PC-9 (cell line): Measurements from ENCODE around the gene CDH24. TPM values are rescaled to one million over a fixed set of nuclear protein-coding genes. Genes with fewer than 3 reads are reported as not detected.

Source experiments
- BruUV-seq: library from RNA; stranded (reverse); fragments of 400-500 nt; replicated peaks from 2 replicates; lab custom pipeline; 2021; lab: Mats Ljungman, UMichigan
- CTCF ChIA-PET: fragments of 300-600 bp; sonication (Branson Sonifier 250); formaldehyde crosslinking; loops from one replicate; lab custom pipeline; 2022; ENCODE audit warnings: antibody characterized with exemption; lab: Charles Lee
- POLR2A ChIA-PET: fragments of 300-600 bp; sonication (Branson Sonifier 250); formaldehyde crosslinking; loops from one replicate; lab custom pipeline; 2022; ENCODE audit warnings: antibody characterized with exemption; ENCODE audit not compliant: unreplicated experiment; lab: Charles Lee
- DNase-seq, 2 experiments: peaks; one replicate each; pipeline versions ENCODE4 v3.0.0 to v3.0.0-alpha.2; 2015 to 2022; ENCODE audit warnings: mixed read lengths in 1 of 2
- H2AFZ ChIP-seq: fragments of 200-600 bp; sonication (generic); 2 replicates; pipeline ENCODE4 v1.8.1; 2017; ENCODE audit warnings: antibody characterized with exemption
- H3F3A ChIP-seq: fragments of 200-600 bp; sonication (generic); 2 replicates; pipeline ENCODE4 v1.8.1; 2017; ENCODE audit warnings: antibody characterized with exemption, mild to moderate bottlenecking, low read depth; ENCODE audit not compliant: insufficient read depth
- H3K27ac ChIP-seq: fragments of 200-600 bp; sonication (generic); 2 replicates; pipeline ENCODE4 v1.6.1; 2016; ENCODE audit warnings: mixed run types
- H3K27me3 ChIP-seq: fragments of 200-600 bp; sonication (generic); 2 replicates; pipeline ENCODE4 v1.6.1; 2016; ENCODE audit warnings: low read depth, mixed run types; ENCODE audit not compliant: insufficient read depth
- H3K36me3 ChIP-seq: fragments of 200-600 bp; sonication (generic); 2 replicates; pipeline ENCODE4 v1.6.1; 2016; ENCODE audit warnings: low read depth, mixed run types
- H3K4me1 ChIP-seq: fragments of 200-600 bp; sonication (generic); replicated peaks from 2 replicates; pipeline ENCODE4 v1.6.1; 2016; ENCODE audit warnings: mixed run types; ENCODE audit not compliant: insufficient read depth
- H3K4me2 ChIP-seq: fragments of 200-600 bp; sonication (generic); 2 replicates; pipeline ENCODE4 v1.6.1; 2017; ENCODE audit warnings: mixed run types
- H3K4me3 ChIP-seq: fragments of 200-600 bp; sonication (generic); 2 replicates; pipeline ENCODE4 v1.6.1; 2016; ENCODE audit warnings: mixed run types
- H3K79me2 ChIP-seq: fragments of 200-600 bp; sonication (generic); 2 replicates; pipeline ENCODE4 v1.6.1; 2017; ENCODE audit warnings: low read depth, mixed run types
- H3K9me2 ChIP-seq: fragments of 200-600 bp; sonication (generic); 2 replicates; pipeline ENCODE4 v1.8.1; 2017; ENCODE audit warnings: mild to moderate bottlenecking; ENCODE audit not compliant: insufficient read depth
- H3K9me3 ChIP-seq: fragments of 200-600 bp; sonication (generic); 2 replicates; pipeline ENCODE4 v1.8.1; 2016; ENCODE audit warnings: low read depth; ENCODE audit not compliant: insufficient read depth
- H4K20me1 ChIP-seq: fragments of 200-600 bp; sonication (generic); 2 replicates; pipeline ENCODE4 v1.8.1; 2017; ENCODE audit not compliant: insufficient read depth
- EZH2 ChIP-seq: fragments of 200-600 bp; sonication (generic); IDR thresholded peaks from 2 replicates; pipeline ENCODE4 v1.8.0; 2017; ENCODE audit warnings: antibody characterized with exemption, low read depth
- intact Hi-C: fragments of 100-400 bp; cut with micrococcal nuclease; formaldehyde crosslinking; loops from one replicate; pipeline ENCODE4 v1.10.0; 2022; ENCODE audit not compliant: unreplicated experiment
- total RNA-seq: library from RNA; stranded (reverse); gene quantifications from 2 replicates; pipeline ENCODE4 v1.2.3, GENCODE V29; 2021
- TF ChIP-seq, protein P1 (sequence below): fragments of 200-600 bp; sonication (generic); conservative IDR thresholded peaks from 2 replicates; pipeline ENCODE4 v1.6.1; 2017; ENCODE audit warnings: mixed run types, antibody characterized with exemption, mild to moderate bottlenecking, moderate library complexity

Gene CDH24
- total RNA-seq, 1 experiment from 2014 or later, result 16.4 TPM

DNA sequence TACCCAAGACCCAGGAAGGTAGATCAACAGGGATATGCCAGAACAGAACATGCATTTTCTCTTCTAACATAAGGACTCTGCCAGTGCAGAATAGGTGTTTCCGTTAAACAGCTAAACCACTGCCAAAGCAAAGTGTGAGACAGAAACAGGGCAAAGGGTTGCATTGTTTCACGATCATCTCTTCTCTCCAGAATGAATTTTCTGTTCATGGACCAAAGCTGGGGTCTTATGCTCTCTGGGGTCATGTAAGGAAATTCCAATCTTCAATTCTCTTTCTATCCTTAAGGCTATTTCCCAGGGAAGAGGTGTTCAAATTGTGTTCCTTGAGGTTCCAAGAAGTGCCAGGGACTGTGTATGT is 33.5 kb downstream of the CDH24 start:
- CTCF ChIA-PET, result interaction anchor here (0.7 kb wide), 1 partner anchor 31 kb away, joined by 3 read pairs; no protein-coding TSS in a partner anchor

DNA sequence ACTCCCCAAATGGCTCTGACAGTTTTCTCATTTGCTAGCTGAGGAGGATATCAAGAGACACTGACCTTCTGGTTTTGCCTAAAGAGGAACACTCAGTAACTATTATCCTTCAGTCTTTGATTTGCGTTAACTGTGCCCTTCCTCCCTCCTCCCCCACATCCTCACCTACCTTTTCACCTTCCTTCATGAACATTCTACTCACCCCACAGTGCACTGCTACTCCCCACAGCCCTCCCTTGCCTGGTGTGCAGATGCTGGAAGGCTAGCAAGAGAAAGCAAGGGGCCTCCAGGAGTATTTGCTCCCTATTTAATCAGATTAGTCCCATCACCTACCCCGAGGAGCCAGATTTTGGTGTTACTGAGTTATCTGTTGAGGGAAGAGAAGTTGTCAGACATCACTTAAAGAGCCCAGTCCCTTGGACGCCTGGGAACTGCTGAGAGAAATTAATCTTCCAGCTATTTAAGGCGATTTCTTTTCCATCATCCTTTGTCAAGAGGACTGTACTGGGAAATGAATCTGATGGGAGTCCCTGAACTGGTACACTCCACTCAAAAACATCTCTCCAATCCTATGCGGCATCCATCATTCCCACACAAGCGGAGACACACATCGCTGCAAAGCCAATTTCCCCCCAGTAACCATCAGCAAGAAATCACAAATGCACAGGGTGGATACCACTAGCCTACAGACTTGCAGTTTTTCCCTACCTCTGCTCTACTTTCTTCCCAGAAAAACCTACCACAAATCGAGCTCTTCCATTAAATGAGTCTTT is 34.1 kb downstream of the CDH24 start:
- Histone ChIP-seq H4K20me1 (no peaks in the 10 kb centered on the region), H3K4me2 (no peak overlapping the region), H3K9me2 (no peaks in the 10 kb centered on the region), H3K36me3 (no peaks in the 10 kb centered on the region), H2AFZ (no peak overlapping the region), H3K27me3 (no peaks in the 10 kb centered on the region), H3K79me2 (no peaks in the 10 kb centered on the region), H3K9me3 (no peaks in the 10 kb centered on the region), H3F3A (no peaks in the 10 kb centered on the region), H3K4me1 (no peaks in the 10 kb centered on the region), H3K4me3 (no peak overlapping the region), H3K27ac (no peak overlapping the region)
- no TSS peak for BruUV-seq
- TF ChIP-seq, protein P1, sequence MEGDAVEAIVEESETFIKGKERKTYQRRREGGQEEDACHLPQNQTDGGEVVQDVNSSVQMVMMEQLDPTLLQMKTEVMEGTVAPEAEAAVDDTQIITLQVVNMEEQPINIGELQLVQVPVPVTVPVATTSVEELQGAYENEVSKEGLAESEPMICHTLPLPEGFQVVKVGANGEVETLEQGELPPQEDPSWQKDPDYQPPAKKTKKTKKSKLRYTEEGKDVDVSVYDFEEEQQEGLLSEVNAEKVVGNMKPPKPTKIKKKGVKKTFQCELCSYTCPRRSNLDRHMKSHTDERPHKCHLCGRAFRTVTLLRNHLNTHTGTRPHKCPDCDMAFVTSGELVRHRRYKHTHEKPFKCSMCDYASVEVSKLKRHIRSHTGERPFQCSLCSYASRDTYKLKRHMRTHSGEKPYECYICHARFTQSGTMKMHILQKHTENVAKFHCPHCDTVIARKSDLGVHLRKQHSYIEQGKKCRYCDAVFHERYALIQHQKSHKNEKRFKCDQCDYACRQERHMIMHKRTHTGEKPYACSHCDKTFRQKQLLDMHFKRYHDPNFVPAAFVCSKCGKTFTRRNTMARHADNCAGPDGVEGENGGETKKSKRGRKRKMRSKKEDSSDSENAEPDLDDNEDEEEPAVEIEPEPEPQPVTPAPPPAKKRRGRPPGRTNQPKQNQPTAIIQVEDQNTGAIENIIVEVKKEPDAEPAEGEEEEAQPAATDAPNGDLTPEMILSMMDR, result no peak
- no peak for TF ChIP-seq EZH2
- CTCF ChIA-PET, result interaction anchor here (0.7 kb wide), 1 partner anchor 31 kb away, joined by 3 read pairs; no protein-coding TSS in a partner anchor
- intact Hi-C loops, result no loop called here
- POLR2A ChIA-PET, result interaction anchor here (0.6 kb wide), 1 partner anchor 28 kb away, joined by 4 read pairs; no protein-coding TSS in a partner anchor
- DNase-seq, result no peak

More for the DNA sequence above, 33.5 kb downstream of the CDH24 start:
- no peaks in the 10 kb centered on the region for H3K79me2 ChIP-seq
- no peak for DNase-seq
- H4K20me1 ChIP-seq, result no peaks in the 10 kb centered on the region
- no peaks in the 10 kb centered on the region for H3K9me3 ChIP-seq
- H2AFZ ChIP-seq, result no peak overlapping the region
- no peak overlapping the region for H3K4me2 ChIP-seq
- BruUV-seq, result no TSS peak
- no peaks in the 10 kb centered on the region for H3F3A ChIP-seq
- no peak overlapping the region for H3K4me3 ChIP-seq
- POLR2A ChIA-PET, result interaction anchor here (0.6 kb wide), 1 partner anchor 27 kb away, joined by 4 read pairs; no protein-coding TSS in a partner anchor
- no peaks in the 10 kb centered on the region; the same call in 1 of the 2 replicates for H3K36me3 ChIP-seq
- H3K9me2 ChIP-seq, result no peaks in the 10 kb centered on the region
- TF ChIP-seq EZH2, result no peak
- TF ChIP-seq, protein P1, result no peak
- H3K27ac ChIP-seq, result no peak overlapping the region
- H3K4me1 ChIP-seq, result no peaks in the 10 kb centered on the region
- H3K27me3 ChIP-seq, result no peaks in the 10 kb centered on the region
- intact Hi-C loops, result no loop called here

DNA sequence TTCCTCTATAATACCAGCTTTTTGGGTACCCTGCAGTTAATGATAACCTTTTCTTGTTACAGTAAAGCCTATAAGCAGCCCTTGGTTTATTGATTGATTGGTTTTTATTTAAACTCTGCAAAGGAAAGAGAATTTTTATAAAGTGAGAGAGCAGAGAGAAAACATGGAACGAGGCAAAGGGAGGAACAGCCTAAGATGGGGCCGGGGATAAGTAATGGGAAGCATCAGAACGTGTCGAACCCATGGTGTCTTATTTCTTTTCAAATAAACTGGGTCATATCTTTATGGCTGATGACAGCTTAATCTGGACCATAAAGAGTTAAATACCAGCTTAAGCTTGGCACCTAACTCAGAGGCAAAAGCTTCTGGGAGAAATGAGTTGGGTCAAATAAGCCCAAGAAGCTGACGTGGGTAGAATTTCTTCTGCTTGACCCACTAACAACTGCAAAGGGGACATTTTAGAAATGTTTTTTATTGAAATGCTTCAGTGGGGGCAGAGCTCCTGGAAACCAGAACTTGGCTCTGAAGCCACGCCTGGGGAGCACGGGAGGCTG is 35.4 kb downstream of the CDH24 start:
- intact Hi-C loops, result no loop called here
- ChIA-PET CTCF (no interaction called here), POLR2A (no interaction called here)
- no TSS peak for BruUV-seq
- Histone ChIP-seq H3K9me3 (no peaks in the 10 kb centered on the region), H3K4me3 (no peak overlapping the region), H3K4me2 (no peak overlapping the region), H3K9me2 (no peaks in the 10 kb centered on the region), H3K36me3 (no peaks in the 10 kb centered on the region), H2AFZ (no peak overlapping the region), H3K4me1 (no peaks in the 10 kb centered on the region), H3K79me2 (no peaks in the 10 kb centered on the region), H3K27me3 (no peaks in the 10 kb centered on the region), H3F3A (no peaks in the 10 kb centered on the region), H3K27ac (no peak overlapping the region), H4K20me1 (no peaks in the 10 kb centered on the region)
- no peak for DNase-seq
- TF ChIP-seq EZH2, result no peak
- TF ChIP-seq, protein P1, result no peak
